GM23338 (cell line): ENCODE data around the gene STK24. TPM values are rescaled to one million over a fixed set of nuclear protein-coding genes. Genes with fewer than 3 reads are reported as not detected.

ENCODE experiments used
- ATAC-seq: fragments of 200-7000 bp; cut with Tn5 transposase; 3 replicates; pipeline ENCODE4 v1.9.1; 2020
- DNase-seq: peaks from one replicate; pipeline ENCODE4 v3.0.0-alpha.2; 2015; ENCODE audit warnings: low spot score
- H2AFZ ChIP-seq: fragments of 200-600 bp; sonication (generic); 2 replicates; pipeline ENCODE4 v1.8.0; 2016; ENCODE audit warnings: antibody characterized with exemption, mild to moderate bottlenecking, moderate library complexity
- H3F3A ChIP-seq: fragments of 200-600 bp; sonication (generic); replicated peaks from 2 replicates; pipeline ENCODE4 v1.8.0; 2017; ENCODE audit warnings: antibody characterized with exemption, mixed run types, low read depth
- H3K27ac ChIP-seq: fragments of 200-600 bp; sonication (generic); 2 replicates; pipeline ENCODE4 v1.6.1; 2016; ENCODE audit warnings: low read depth
- H3K27me3 ChIP-seq: fragments of 200-600 bp; sonication (generic); 2 replicates; pipeline ENCODE4 v1.8.0; 2016; ENCODE audit warnings: mild to moderate bottlenecking, mixed run types, moderate library complexity; ENCODE audit not compliant: insufficient read depth
- H3K36me3 ChIP-seq: fragments of 200-600 bp; sonication (generic); 2 replicates; pipeline ENCODE4 v1.8.0; 2016; ENCODE audit warnings: mild to moderate bottlenecking; ENCODE audit not compliant: insufficient read depth
- H3K4me1 ChIP-seq: fragments of 200-600 bp; sonication (generic); 2 replicates; pipeline ENCODE4 v1.8.0; 2016; ENCODE audit warnings: mild to moderate bottlenecking, moderate library complexity; ENCODE audit not compliant: insufficient read depth
- H3K4me2 ChIP-seq: fragments of 200-600 bp; sonication (generic); 2 replicates; pipeline ENCODE4 v1.7.1; 2017; ENCODE audit warnings: mixed run types
- H3K4me3 ChIP-seq: fragments of 200-600 bp; sonication (generic); 2 replicates; pipeline ENCODE4 v1.6.1; 2016; ENCODE audit warnings: mixed run types
- H3K79me2 ChIP-seq: fragments of 200-600 bp; sonication (generic); replicated peaks from 2 replicates; pipeline ENCODE4 v1.8.0; 2017; ENCODE audit warnings: mild to moderate bottlenecking; ENCODE audit not compliant: insufficient read depth
- H3K9me2 ChIP-seq: fragments of 200-600 bp; sonication (generic); 2 replicates; pipeline ENCODE4 v1.8.0; 2017; ENCODE audit not compliant: insufficient read depth
- H4K20me1 ChIP-seq: fragments of 200-600 bp; sonication (generic); replicated peaks from 2 replicates; pipeline ENCODE4 v1.8.0; 2017; ENCODE audit warnings: mild to moderate bottlenecking; ENCODE audit not compliant: insufficient read depth
- H3K27ac Mint-ChIP-seq: 2 replicates; pipeline ENCODE4 v1.8.0; 2020; ENCODE audit warnings: inconsistent platforms, mild to moderate bottlenecking, moderate library complexity, mixed read lengths
- H3K27me3 Mint-ChIP-seq: 3 replicates; pipeline ENCODE4 v1.8.0; 2022; ENCODE audit warnings: low read depth, mild to moderate bottlenecking, moderate library complexity, mixed read lengths, inconsistent platforms; ENCODE audit not compliant: insufficient read depth, poor library complexity
- H3K36me3 Mint-ChIP-seq: 3 replicates; pipeline ENCODE4 v1.8.0; 2021; ENCODE audit warnings: low read depth, mild to moderate bottlenecking, inconsistent platforms, moderate library complexity, mixed read lengths
- H3K4me1 Mint-ChIP-seq: 3 replicates; pipeline ENCODE4 v1.8.0; 2020; ENCODE audit warnings: mild to moderate bottlenecking, inconsistent platforms, mixed read lengths
- H3K4me3 Mint-ChIP-seq: 3 replicates; pipeline ENCODE4 v1.8.0; 2021; ENCODE audit warnings: moderate library complexity, mild to moderate bottlenecking, inconsistent platforms, mixed read lengths
- H3K9me3 Mint-ChIP-seq: 3 replicates; pipeline ENCODE4 v1.8.0; 2020; ENCODE audit warnings: moderate library complexity, mild to moderate bottlenecking, inconsistent platforms, mixed read lengths
- CREB1 ChIP-seq: fragments of 250-450 bp; sonication (Bioruptor Pico); IDR thresholded peaks from 2 replicates; pipeline ENCODE4 v1.5.0; 2020; ENCODE audit warnings: low read depth, mild to moderate bottlenecking, moderate library complexity
- EZH2 ChIP-seq: fragments of 200-600 bp; sonication (generic); IDR thresholded peaks from one replicate; pipeline ENCODE4 v1.8.0; 2017; ENCODE audit warnings: antibody characterized with exemption, mild to moderate bottlenecking, low read depth; ENCODE audit not compliant: unreplicated experiment
- EZH2phosphoT487 ChIP-seq: fragments of 200-600 bp; sonication (generic); IDR thresholded peaks from one replicate; pipeline ENCODE4 v1.8.1; 2018; ENCODE audit warnings: antibody characterized with exemption; ENCODE audit not compliant: unreplicated experiment
- JUNB ChIP-seq: IDR thresholded peaks from one replicate; pipeline ENCODE4 v1.6.1; 2016; ENCODE audit warnings: antibody characterized with exemption; ENCODE audit not compliant: unreplicated experiment
- NANOG ChIP-seq: IDR thresholded peaks from 2 replicates; pipeline ENCODE4 v1.6.1; 2016; ENCODE audit warnings: antibody characterized with exemption, borderline replicate concordance
- POLR2AphosphoS5 ChIP-seq: IDR thresholded peaks from 2 replicates; pipeline ENCODE4 v1.6.1; 2016; ENCODE audit warnings: antibody characterized with exemption, low read depth
- REST ChIP-seq: IDR thresholded peaks from one replicate; pipeline ENCODE4 v1.6.1; 2018; ENCODE audit warnings: antibody characterized with exemption; ENCODE audit not compliant: unreplicated experiment
- STAT1 ChIP-seq: IDR thresholded peaks from one replicate; pipeline ENCODE4 v1.6.1; 2016; ENCODE audit warnings: antibody characterized with exemption; ENCODE audit not compliant: unreplicated experiment
- ZNF114 ChIP-seq: fragments of 250-450 bp; sonication (Bioruptor Pico); IDR thresholded peaks from 2 replicates; pipeline ENCODE4 v1.5.0; 2020; ENCODE audit warnings: mild to moderate bottlenecking, moderate library complexity
- ZNF331 ChIP-seq: fragments of 250-450 bp; sonication (Bioruptor Pico); IDR thresholded peaks from 2 replicates; pipeline ENCODE4 v1.5.0; 2020; ENCODE audit warnings: low read depth, mild to moderate bottlenecking, moderate library complexity
- polyA plus RNA-seq: library from polyadenylated mRNA; unstranded; fragments of >200 nt; fragmentation: Nextera tagmentation; extraction: Ambion mirVana; gene quantifications from 2 replicates; pipeline ENCODE4 v1.2.1, GENCODE V29; 2016
- total RNA-seq: library from RNA; depleted of rRNA; stranded (reverse); fragments of >200 nt; shearing (Covaris generic); gene quantifications from 2 replicates; pipeline ENCODE4 v1.2.3, GENCODE V29; 2014
- TF ChIP-seq, protein P1 (sequence below): fragments of 250-450 bp; sonication (Bioruptor Pico); IDR thresholded peaks from 2 replicates; pipeline ENCODE4 v1.5.0; 2020; ENCODE audit warnings: mild to moderate bottlenecking, moderate library complexity
- TF ChIP-seq, protein P2 (sequence below): IDR thresholded peaks from 2 replicates; pipeline ENCODE4 v1.6.1; 2016; ENCODE audit warnings: antibody characterized with exemption
- TF ChIP-seq, protein P3 (sequence below), 2 experiments: fragments of 200-600 bp in 1 of 2; sonication (generic) in 1 of 2; conservative IDR thresholded peaks; 2 replicates each; pipeline versions ENCODE4 v1.5.1 to v1.6.1; 2016 to 2017; ENCODE audit warnings: antibody characterized with exemption in 2 of 2, low read depth in 2 of 2, mild to moderate bottlenecking in 2 of 2, moderate library complexity in 1 of 2

The STK24 gene
- total and polyA plus RNA-seq, 2 experiments from 2014 or later: 56.5 to 144 TPM

GRCh38 chr13:98609756-98610155 lies 32.8 kb upstream of the STK24 start:
- H3K27ac ChIP-seq: no peak overlapping the region
- H3F3A ChIP-seq: 0 out of 2 replicates have a peak, but pooled peaks cover 9% of the 10 kb centered on the region
- no peaks in the 10 kb centered on the region for H3K36me3 ChIP-seq
- DNase-seq (no peak), ATAC-seq (no peak)
- TF ChIP-seq, protein P1, sequence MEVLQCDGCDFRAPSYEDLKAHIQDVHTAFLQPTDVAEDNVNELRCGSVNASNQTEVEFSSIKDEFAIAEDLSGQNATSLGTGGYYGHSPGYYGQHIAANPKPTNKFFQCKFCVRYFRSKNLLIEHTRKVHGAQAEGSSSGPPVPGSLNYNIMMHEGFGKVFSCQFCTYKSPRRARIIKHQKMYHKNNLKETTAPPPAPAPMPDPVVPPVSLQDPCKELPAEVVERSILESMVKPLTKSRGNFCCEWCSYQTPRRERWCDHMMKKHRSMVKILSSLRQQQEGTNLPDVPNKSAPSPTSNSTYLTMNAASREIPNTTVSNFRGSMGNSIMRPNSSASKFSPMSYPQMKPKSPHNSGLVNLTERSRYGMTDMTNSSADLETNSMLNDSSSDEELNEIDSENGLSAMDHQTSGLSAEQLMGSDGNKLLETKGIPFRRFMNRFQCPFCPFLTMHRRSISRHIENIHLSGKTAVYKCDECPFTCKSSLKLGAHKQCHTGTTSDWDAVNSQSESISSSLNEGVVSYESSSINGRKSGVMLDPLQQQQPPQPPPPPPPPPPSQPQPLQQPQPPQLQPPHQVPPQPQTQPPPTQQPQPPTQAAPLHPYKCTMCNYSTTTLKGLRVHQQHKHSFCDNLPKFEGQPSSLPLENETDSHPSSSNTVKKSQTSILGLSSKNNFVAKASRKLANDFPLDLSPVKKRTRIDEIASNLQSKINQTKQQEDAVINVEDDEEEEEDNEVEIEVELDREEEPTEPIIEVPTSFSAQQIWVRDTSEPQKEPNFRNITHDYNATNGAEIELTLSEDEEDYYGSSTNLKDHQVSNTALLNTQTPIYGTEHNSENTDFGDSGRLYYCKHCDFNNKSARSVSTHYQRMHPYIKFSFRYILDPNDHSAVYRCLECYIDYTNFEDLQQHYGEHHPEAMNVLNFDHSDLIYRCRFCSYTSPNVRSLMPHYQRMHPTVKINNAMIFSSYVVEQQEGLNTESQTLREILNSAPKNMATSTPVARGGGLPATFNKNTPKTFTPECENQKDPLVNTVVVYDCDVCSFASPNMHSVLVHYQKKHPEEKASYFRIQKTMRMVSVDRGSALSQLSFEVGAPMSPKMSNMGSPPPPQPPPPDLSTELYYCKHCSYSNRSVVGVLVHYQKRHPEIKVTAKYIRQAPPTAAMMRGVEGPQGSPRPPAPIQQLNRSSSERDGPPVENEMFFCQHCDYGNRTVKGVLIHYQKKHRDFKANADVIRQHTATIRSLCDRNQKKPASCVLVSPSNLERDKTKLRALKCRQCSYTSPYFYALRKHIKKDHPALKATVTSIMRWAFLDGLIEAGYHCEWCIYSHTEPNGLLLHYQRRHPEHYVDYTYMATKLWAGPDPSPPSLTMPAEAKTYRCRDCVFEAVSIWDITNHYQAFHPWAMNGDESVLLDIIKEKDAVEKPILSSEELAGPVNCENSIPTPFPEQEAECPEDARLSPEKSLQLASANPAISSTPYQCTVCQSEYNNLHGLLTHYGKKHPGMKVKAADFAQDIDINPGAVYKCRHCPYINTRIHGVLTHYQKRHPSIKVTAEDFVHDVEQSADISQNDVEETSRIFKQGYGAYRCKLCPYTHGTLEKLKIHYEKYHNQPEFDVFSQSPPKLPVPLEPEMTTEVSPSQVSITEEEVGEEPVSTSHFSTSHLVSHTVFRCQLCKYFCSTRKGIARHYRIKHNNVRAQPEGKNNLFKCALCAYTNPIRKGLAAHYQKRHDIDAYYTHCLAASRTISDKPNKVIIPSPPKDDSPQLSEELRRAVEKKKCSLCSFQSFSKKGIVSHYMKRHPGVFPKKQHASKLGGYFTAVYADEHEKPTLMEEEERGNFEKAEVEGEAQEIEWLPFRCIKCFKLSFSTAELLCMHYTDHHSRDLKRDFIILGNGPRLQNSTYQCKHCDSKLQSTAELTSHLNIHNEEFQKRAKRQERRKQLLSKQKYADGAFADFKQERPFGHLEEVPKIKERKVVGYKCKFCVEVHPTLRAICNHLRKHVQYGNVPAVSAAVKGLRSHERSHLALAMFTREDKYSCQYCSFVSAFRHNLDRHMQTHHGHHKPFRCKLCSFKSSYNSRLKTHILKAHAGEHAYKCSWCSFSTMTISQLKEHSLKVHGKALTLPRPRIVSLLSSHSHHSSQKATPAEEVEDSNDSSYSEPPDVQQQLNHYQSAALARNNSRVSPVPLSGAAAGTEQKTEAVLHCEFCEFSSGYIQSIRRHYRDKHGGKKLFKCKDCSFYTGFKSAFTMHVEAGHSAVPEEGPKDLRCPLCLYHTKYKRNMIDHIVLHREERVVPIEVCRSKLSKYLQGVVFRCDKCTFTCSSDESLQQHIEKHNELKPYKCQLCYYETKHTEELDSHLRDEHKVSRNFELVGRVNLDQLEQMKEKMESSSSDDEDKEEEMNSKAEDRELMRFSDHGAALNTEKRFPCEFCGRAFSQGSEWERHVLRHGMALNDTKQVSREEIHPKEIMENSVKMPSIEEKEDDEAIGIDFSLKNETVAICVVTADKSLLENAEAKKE: no peak
- no peak for TF ChIP-seq ZNF114
- TF ChIP-seq CREB1 (CRISPR knock-in tag): no peak
- TF ChIP-seq, protein P2, sequence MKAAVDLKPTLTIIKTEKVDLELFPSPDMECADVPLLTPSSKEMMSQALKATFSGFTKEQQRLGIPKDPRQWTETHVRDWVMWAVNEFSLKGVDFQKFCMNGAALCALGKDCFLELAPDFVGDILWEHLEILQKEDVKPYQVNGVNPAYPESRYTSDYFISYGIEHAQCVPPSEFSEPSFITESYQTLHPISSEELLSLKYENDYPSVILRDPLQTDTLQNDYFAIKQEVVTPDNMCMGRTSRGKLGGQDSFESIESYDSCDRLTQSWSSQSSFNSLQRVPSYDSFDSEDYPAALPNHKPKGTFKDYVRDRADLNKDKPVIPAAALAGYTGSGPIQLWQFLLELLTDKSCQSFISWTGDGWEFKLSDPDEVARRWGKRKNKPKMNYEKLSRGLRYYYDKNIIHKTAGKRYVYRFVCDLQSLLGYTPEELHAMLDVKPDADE: no peak
- no peak for TF ChIP-seq REST
- TF ChIP-seq ZNF331 (CRISPR knock-in tag): no peak
- TF ChIP-seq POLR2AphosphoS5: no peak
- TF ChIP-seq, protein P3, sequence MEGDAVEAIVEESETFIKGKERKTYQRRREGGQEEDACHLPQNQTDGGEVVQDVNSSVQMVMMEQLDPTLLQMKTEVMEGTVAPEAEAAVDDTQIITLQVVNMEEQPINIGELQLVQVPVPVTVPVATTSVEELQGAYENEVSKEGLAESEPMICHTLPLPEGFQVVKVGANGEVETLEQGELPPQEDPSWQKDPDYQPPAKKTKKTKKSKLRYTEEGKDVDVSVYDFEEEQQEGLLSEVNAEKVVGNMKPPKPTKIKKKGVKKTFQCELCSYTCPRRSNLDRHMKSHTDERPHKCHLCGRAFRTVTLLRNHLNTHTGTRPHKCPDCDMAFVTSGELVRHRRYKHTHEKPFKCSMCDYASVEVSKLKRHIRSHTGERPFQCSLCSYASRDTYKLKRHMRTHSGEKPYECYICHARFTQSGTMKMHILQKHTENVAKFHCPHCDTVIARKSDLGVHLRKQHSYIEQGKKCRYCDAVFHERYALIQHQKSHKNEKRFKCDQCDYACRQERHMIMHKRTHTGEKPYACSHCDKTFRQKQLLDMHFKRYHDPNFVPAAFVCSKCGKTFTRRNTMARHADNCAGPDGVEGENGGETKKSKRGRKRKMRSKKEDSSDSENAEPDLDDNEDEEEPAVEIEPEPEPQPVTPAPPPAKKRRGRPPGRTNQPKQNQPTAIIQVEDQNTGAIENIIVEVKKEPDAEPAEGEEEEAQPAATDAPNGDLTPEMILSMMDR (conservative IDR thresholded peaks at IDR 0.05; ENCODE audit: low read depth in 2 of 2): no peak
- TF ChIP-seq EZH2: no peak
- TF ChIP-seq STAT1: no peak
- no peak for TF ChIP-seq JUNB
- TF ChIP-seq EZH2phosphoT487: no peak
- no peak for TF ChIP-seq NANOG
- no peak overlapping the region for H3K4me3 ChIP-seq
- H3K4me1 ChIP-seq: no peaks in the 10 kb centered on the region
- no peak overlapping the region for H3K4me2 ChIP-seq
- no peak overlapping the region for H3K4me3 Mint-ChIP-seq
- H2AFZ ChIP-seq: no peak overlapping the region
- no peaks in the 10 kb centered on the region for H4K20me1 ChIP-seq
- H3K36me3 Mint-ChIP-seq: no peaks in the 10 kb centered on the region
- H3K27me3 Mint-ChIP-seq: no peaks in the 10 kb centered on the region
- H3K27me3 ChIP-seq: no peaks in the 10 kb centered on the region
- no peak overlapping the region for H3K27ac Mint-ChIP-seq
- no peaks in the 10 kb centered on the region for H3K9me3 Mint-ChIP-seq
- no peaks in the 10 kb centered on the region for H3K4me1 Mint-ChIP-seq
- H3K9me2 ChIP-seq: no peaks in the 10 kb centered on the region
- H3K79me2 ChIP-seq: no peaks in the 10 kb centered on the region
